ENCODE measurements around the gene TNNT2. TPM values are rescaled to one million over a fixed set of nuclear protein-coding genes. Genes with fewer than 3 reads are reported as not detected.

Gene TNNT2
- total and polyA plus RNA-seq, 2 donors, result 3.1 to 10.0 TPM

DNA sequence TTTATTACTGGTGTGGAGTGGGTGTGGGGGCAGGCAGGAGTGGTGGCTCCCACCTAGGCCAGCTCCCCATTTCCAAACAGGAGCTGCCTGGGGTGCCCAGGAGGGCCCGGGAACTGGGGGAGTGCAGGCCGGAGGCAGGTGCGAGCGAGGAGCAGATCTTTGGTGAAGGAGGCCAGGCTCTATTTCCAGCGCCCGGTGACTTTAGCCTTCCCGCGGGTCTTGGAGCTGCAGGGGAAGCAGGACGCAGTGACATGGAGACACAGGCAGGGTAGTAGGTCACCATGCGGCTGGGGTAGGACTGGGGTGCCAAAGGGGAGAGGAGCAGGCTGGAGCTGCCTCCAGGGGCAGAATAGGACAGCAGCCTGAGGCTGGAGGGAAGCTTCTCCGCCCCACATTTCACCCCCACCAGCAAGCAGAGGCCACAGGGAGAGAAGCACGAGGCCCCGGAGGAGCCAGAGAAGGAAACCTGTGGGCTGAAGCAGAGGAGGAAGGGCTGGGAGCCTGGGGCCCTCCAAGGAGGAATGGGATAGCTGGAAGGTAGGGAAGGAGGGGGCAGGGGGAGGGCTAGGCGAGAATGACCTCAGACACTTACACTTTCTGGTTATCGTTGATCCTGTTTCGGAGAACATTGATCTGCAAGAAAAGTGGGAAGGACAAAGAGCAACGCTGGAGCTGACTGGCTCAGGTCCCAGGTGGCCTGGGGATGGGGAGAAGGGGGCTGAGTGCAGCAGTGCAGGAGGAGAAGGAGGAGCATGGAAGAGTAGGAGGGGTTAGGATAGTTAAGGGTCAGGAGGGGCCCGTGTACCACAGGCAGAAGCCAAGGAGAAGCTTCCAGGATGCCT, 18.2 kb downstream of the TNNT2 start:
- peaks cover 0 to 7% of the 10 kb centered on the region in 2 donors for H3K27me3 ChIP-seq (ENCODE audit: control insufficient read depth in 2 of 2, insufficient read depth in 1 of 2, low read length in 1 of 2)
- H3K36me3 ChIP-seq (ENCODE audit: control insufficient read depth in 2 of 2, insufficient read depth in 2 of 2, low read length in 1 of 2), result no peaks in the 10 kb centered on the region
- no peaks in the 10 kb centered on the region for H3K4me1 ChIP-seq (ENCODE audit: control insufficient read depth in 2 of 2, insufficient read depth in 2 of 2, low read length in 2 of 2)
- H3K4me3 ChIP-seq (ENCODE audit: low read length in 2 of 2), result no peak overlapping the region
- H3K27ac ChIP-seq (ENCODE audit: low read depth in 1 of 2, low read length in 1 of 2), result no peak overlapping the region
- no peak for DNase-seq (ENCODE audit: low read depth in 6 of 9, low spot score in 9 of 9)
- H3K9me3 ChIP-seq (ENCODE audit: control insufficient read depth in 2 of 2, insufficient read depth in 1 of 2, low read length in 1 of 2), result no peaks in the 10 kb centered on the region
- 82% methylated on average over 18 of the region's 18 CpGs for WGBS

DNA sequence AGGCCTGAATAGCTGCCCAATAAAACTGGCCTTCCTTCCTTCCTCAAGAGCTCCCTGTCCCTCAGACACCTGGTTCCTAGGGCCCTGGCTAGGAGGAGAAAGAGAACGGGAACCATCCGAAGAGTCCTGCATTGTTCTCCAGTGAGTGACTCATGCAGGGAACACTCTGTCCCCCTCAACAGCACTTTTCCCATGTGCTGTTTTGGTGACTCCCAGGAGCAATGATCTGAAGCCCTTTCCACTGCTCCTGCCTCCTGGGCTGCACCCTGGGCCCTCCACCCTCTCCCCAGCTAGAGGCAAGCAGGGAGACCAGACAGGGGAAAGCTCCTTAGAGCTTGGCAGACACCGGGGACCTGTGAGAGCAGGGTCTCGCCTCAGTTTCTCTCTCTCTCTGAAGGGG, 18.9 kb downstream of the TNNT2 start:
- no peak for DNase-seq (ENCODE audit: low read depth in 6 of 9, low spot score in 9 of 9)
- 96% methylated on average over 4 of the region's 4 CpGs for WGBS
- H3K4me1 ChIP-seq (ENCODE audit: control insufficient read depth in 2 of 2, insufficient read depth in 2 of 2, low read length in 2 of 2), result no peaks in the 10 kb centered on the region

DNA sequence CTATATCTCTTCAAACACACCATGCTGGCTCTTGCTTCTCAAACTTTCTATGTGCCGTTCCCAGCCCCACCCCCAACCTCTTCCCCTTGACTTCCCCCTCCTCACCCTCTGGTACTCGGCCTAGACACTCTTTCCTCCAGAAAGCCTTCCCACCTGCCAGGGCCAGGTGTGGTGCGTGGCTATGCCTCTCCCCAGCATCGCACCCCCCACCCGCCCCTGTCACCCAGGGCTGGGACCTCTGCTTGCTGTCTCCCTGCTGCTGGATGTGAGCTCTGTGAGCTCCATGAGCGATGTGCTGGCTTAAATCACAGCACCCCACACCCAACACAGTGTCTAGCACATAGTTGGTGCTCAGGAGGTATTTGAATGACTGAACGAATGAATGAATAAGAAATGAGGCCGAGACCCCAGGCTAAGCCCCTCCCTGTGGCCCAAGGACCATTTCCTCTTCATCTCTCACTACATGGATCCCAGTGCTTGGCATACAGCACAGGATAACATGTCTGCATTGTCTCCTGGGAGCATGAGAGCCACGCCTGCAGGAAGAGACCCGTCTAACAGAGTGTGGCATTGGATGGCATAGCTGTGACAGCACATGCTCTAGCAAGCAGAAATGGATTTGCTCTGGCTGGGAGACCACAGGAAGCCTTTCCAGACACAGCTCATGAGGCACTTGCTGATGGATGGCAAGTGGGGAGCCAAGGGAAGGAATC, 19.7 kb downstream of the TNNT2 start:
- no peak for DNase-seq (ENCODE audit: low read depth in 6 of 9, low spot score in 9 of 9)
- Histone ChIP-seq H3K36me3 (ENCODE audit: control insufficient read depth in 2 of 2, insufficient read depth in 2 of 2, low read length in 1 of 2) (no peaks in the 10 kb centered on the region), H3K27ac (ENCODE audit: low read depth in 1 of 2, low read length in 1 of 2) (no peak overlapping the region), H3K27me3 (ENCODE audit: control insufficient read depth in 2 of 2, insufficient read depth in 1 of 2, low read length in 1 of 2) (peaks cover 0 to 11% of the 10 kb centered on the region in 2 donors), H3K4me1 (ENCODE audit: control insufficient read depth in 2 of 2, insufficient read depth in 2 of 2, low read length in 2 of 2) (no peaks in the 10 kb centered on the region), H3K9me3 (ENCODE audit: control insufficient read depth in 2 of 2, insufficient read depth in 1 of 2, low read length in 1 of 2) (no peaks in the 10 kb centered on the region), H3K4me3 (ENCODE audit: low read length in 2 of 2) (no peak overlapping the region)
- WGBS, result 81% methylated on average over 10 of the region's 10 CpGs

More for the DNA sequence above, 18.9 kb downstream of the TNNT2 start:
- Histone ChIP-seq H3K27me3 (ENCODE audit: control insufficient read depth in 2 of 2, insufficient read depth in 1 of 2, low read length in 1 of 2) (peaks cover 0 to 9% of the 10 kb centered on the region in 2 donors), H3K36me3 (ENCODE audit: control insufficient read depth in 2 of 2, insufficient read depth in 2 of 2, low read length in 1 of 2) (no peaks in the 10 kb centered on the region), H3K9me3 (ENCODE audit: control insufficient read depth in 2 of 2, insufficient read depth in 1 of 2, low read length in 1 of 2) (no peaks in the 10 kb centered on the region), H3K4me3 (ENCODE audit: low read length in 2 of 2) (no peak overlapping the region), H3K27ac (ENCODE audit: low read depth in 1 of 2, low read length in 1 of 2) (no peak overlapping the region)

DNA sequence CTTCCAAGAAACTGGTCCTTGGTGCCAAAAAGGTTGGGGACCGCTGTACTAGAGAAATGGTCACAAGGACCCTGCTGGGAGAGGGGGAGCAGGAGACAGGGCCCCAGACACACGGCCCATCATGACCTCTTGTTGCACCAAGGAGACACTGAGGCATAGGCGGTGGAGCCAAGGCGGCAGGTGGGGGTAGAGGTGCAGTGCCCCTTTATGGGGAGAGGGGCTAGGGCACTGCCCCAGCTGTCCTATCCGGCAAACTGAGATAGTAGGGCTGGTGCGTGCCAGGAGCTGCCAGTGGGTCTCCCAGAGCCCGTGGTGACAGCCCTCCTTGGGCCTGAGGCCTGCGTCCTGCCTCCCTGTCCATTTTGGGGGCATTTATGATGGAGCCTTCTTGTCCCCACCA, 20.3 kb downstream of the TNNT2 start:
- WGBS, result 97% methylated on average over 8 of the region's 8 CpGs
- no peaks in the 10 kb centered on the region for H3K9me3 ChIP-seq (ENCODE audit: control insufficient read depth in 2 of 2, insufficient read depth in 1 of 2, low read length in 1 of 2)
- no peak overlapping the region for H3K27ac ChIP-seq (ENCODE audit: low read depth in 1 of 2, low read length in 1 of 2)
- no peaks in the 10 kb centered on the region for H3K4me1 ChIP-seq (ENCODE audit: control insufficient read depth in 2 of 2, insufficient read depth in 2 of 2, low read length in 2 of 2)
- peaks cover 0 to 10% of the 10 kb centered on the region in 2 donors for H3K27me3 ChIP-seq (ENCODE audit: control insufficient read depth in 2 of 2, insufficient read depth in 1 of 2, low read length in 1 of 2)
- no peak for DNase-seq (ENCODE audit: low read depth in 6 of 9, low spot score in 9 of 9)
- no peak overlapping the region for H3K4me3 ChIP-seq (ENCODE audit: low read length in 2 of 2)
- H3K36me3 ChIP-seq (ENCODE audit: control insufficient read depth in 2 of 2, insufficient read depth in 2 of 2, low read length in 1 of 2), result no peaks in the 10 kb centered on the region

DNA sequence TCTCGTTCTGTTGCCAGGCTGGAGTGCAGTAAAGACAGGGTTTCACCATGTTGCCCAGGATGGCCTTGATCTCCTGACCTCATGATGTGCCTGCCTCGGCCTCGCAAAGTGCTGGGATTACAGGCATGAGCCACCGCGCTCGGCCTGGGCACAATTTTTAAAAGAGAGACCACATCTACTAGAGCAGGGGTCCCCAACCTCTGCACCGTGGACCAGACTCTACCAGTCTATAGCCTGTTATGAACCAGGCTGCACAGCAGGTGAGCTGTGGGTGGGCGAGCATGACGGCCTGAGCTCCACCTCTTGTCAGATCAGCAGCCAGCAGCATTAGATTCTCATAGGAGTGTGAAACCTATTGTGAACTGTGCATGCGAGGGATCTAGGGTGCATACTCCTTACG, 20.8 kb downstream of the TNNT2 start:
- DNase-seq (ENCODE audit: low read depth in 6 of 9, low spot score in 9 of 9), result no peak
- 90% methylated on average over 11 of the region's 11 CpGs for WGBS

DNA sequence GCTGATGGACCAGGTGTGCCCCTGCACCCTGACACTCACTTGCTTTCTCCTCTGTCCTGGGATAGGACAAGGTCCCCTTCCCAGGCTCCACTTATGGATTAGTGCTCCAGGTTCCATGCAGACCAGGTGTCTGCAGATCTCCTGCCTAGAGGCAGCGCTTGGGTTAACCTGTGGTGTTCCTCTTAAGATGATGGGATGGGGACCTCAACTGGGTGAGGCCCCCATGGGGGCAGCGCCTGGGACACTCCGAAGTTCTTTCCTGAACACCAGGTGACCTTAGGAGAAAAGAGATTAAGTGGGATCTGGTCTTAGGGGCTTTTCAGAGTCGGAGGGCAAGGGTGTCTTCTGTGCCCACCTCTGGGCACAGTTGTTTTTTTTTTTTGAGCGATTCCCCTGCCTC, 21.2 kb downstream of the TNNT2 start:
- Histone ChIP-seq H3K9me3 (ENCODE audit: control insufficient read depth in 2 of 2, insufficient read depth in 1 of 2, low read length in 1 of 2) (no peaks in the 10 kb centered on the region), H3K27ac (ENCODE audit: low read depth in 1 of 2, low read length in 1 of 2) (no peak overlapping the region), H3K4me3 (ENCODE audit: low read length in 2 of 2) (no peak overlapping the region), H3K27me3 (ENCODE audit: control insufficient read depth in 2 of 2, insufficient read depth in 1 of 2, low read length in 1 of 2) (peaks cover 0 to 8% of the 10 kb centered on the region in 2 donors), H3K4me1 (ENCODE audit: control insufficient read depth in 2 of 2, insufficient read depth in 2 of 2, low read length in 2 of 2) (no peaks in the 10 kb centered on the region), H3K36me3 (ENCODE audit: control insufficient read depth in 2 of 2, insufficient read depth in 2 of 2, low read length in 1 of 2) (no peaks in the 10 kb centered on the region)
- DNase-seq (ENCODE audit: low read depth in 6 of 9, low spot score in 9 of 9), result no peak
- 98% methylated on average over 5 of the region's 5 CpGs for WGBS

More for the DNA sequence above, 20.8 kb downstream of the TNNT2 start:
- no peak overlapping the region for H3K27ac ChIP-seq (ENCODE audit: low read depth in 1 of 2, low read length in 1 of 2)
- no peaks in the 10 kb centered on the region for H3K9me3 ChIP-seq (ENCODE audit: control insufficient read depth in 2 of 2, insufficient read depth in 1 of 2, low read length in 1 of 2)
- H3K36me3 ChIP-seq (ENCODE audit: control insufficient read depth in 2 of 2, insufficient read depth in 2 of 2, low read length in 1 of 2), result no peaks in the 10 kb centered on the region
- peaks cover 0 to 8% of the 10 kb centered on the region in 2 donors for H3K27me3 ChIP-seq (ENCODE audit: control insufficient read depth in 2 of 2, insufficient read depth in 1 of 2, low read length in 1 of 2)
- H3K4me3 ChIP-seq (ENCODE audit: low read length in 2 of 2), result no peak overlapping the region
- H3K4me1 ChIP-seq (ENCODE audit: control insufficient read depth in 2 of 2, insufficient read depth in 2 of 2, low read length in 2 of 2), result no peaks in the 10 kb centered on the region

DNA sequence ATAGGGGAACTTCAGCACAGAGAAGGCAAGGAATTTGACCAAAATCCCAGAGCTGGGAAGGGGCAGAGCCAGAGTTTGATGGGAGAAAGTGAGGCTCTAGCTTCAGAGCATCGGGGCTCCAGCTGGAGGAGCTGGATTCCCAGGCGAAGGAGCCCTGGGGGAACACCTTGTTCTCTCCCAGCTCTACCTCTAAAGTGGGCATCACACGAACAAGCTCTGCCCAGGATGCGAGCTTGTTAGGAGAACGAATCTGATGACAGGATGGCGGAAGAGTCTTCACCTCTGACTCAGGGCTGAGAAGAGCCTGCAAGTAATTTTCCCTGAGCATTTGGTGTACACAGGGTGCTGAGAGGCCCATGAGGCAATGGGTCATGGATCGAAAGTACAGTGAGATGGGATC, 22.0 kb downstream of the TNNT2 start:
- no peaks in the 10 kb centered on the region for H3K36me3 ChIP-seq (ENCODE audit: control insufficient read depth in 2 of 2, insufficient read depth in 2 of 2, low read length in 1 of 2)
- no peaks in the 10 kb centered on the region for H3K4me1 ChIP-seq (ENCODE audit: control insufficient read depth in 2 of 2, insufficient read depth in 2 of 2, low read length in 2 of 2)
- WGBS, result 95% methylated on average over 7 of the region's 7 CpGs
- peaks cover 0 to 6% of the 10 kb centered on the region in 2 donors for H3K27me3 ChIP-seq (ENCODE audit: control insufficient read depth in 2 of 2, insufficient read depth in 1 of 2, low read length in 1 of 2)
- H3K9me3 ChIP-seq (ENCODE audit: control insufficient read depth in 2 of 2, insufficient read depth in 1 of 2, low read length in 1 of 2), result no peaks in the 10 kb centered on the region
- no peak overlapping the region for H3K4me3 ChIP-seq (ENCODE audit: low read length in 2 of 2)
- DNase-seq (ENCODE audit: low read depth in 6 of 9, low spot score in 9 of 9), result no peak
- H3K27ac ChIP-seq (ENCODE audit: low read depth in 1 of 2, low read length in 1 of 2), result no peak overlapping the region

DNA sequence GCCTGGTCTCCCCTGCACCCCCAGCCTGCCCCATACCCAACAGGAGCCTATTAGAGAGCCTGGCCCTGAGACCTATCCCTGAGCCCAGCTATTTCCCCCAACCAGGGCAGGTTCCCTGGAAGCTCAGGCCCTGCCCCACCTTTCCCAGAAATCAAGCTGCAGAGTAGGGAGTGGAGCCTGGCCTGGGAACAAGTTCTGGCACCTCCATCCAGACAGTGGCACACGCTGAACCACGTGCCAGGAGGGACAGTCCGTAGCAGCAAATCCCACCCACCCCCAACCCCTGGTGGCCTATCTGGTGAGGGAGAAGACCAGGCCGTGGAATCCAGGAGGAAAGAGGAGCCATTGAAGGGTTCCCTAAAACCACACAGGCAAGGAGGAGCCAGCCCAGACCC, 22.6 kb downstream of the TNNT2 start:
- H3K9me3 ChIP-seq (ENCODE audit: control insufficient read depth in 2 of 2, insufficient read depth in 1 of 2, low read length in 1 of 2), result no peaks in the 10 kb centered on the region
- H3K4me1 ChIP-seq (ENCODE audit: control insufficient read depth in 2 of 2, insufficient read depth in 2 of 2, low read length in 2 of 2), result no peaks in the 10 kb centered on the region

DNA sequence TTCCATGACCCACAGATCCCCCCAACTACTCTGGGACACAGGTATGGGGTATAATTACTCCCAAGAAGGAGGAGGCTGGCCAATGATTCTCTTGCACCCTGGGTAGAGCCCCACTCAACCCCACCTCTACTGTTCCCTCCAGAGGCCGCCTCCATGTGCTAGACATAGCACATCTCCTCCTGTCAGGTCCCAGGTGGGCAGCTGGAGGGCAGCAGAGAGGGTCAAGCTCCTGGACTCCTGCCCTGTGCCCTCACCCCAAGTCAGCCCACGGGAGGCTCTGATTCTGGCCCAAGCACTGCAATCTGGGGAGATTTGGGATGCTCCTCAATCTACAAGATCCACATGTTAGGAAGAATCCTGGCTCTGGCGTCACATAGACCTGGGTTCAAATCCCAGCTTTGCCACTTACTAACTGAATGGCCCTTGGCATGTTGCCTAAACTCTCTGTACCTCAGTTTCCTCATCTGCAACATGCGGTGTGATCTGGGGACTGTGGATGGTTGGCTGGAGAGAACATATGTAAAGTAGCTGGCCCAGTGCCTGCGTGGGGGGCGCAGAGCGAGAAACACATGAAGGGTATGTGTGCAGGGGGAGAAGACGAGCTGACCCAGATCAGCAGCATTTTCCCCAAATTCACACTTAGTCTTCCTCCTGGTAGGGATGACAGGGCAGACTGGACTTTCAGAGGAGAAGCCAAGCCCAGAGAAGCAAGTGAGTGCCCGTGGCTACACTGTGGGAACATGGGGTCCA, 23.2 kb downstream of the TNNT2 start:
- Histone ChIP-seq H3K27ac (ENCODE audit: low read depth in 1 of 2, low read length in 1 of 2) (no peak overlapping the region), H3K36me3 (ENCODE audit: control insufficient read depth in 2 of 2, insufficient read depth in 2 of 2, low read length in 1 of 2) (no peaks in the 10 kb centered on the region), H3K4me3 (ENCODE audit: low read length in 2 of 2) (no peak overlapping the region), H3K9me3 (ENCODE audit: control insufficient read depth in 2 of 2, insufficient read depth in 1 of 2, low read length in 1 of 2) (no peaks in the 10 kb centered on the region), H3K27me3 (ENCODE audit: control insufficient read depth in 2 of 2, insufficient read depth in 1 of 2, low read length in 1 of 2) (peaks cover 0 to 6% of the 10 kb centered on the region in 2 donors), H3K4me1 (ENCODE audit: control insufficient read depth in 2 of 2, insufficient read depth in 2 of 2, low read length in 2 of 2) (no peaks in the 10 kb centered on the region)
- no peak for DNase-seq (ENCODE audit: low read depth in 6 of 9, low spot score in 9 of 9)
- 93% methylated on average over 9 of the region's 9 CpGs for WGBS

More for the DNA sequence above, 22.6 kb downstream of the TNNT2 start:
- 71% methylated on average over 4 of the region's 4 CpGs for WGBS
- Histone ChIP-seq H3K4me3 (ENCODE audit: low read length in 2 of 2) (no peak overlapping the region), H3K36me3 (ENCODE audit: control insufficient read depth in 2 of 2, insufficient read depth in 2 of 2, low read length in 1 of 2) (no peaks in the 10 kb centered on the region), H3K27me3 (ENCODE audit: control insufficient read depth in 2 of 2, insufficient read depth in 1 of 2, low read length in 1 of 2) (peaks cover 0 to 6% of the 10 kb centered on the region in 2 donors), H3K27ac (ENCODE audit: low read depth in 1 of 2, low read length in 1 of 2) (no peak overlapping the region)
- no peak for DNase-seq (ENCODE audit: low read depth in 6 of 9, low spot score in 9 of 9)

Measured in thymus (tissue), 11 donors.